HepG2 (cell line): ENCODE results near the gene GNAS-AS1. TPM values are rescaled to one million over a fixed set of nuclear protein-coding genes. Genes with fewer than 3 reads are reported as not detected.

Source experiments
- BATF2 ChIP-seq: sonication (generic); formaldehyde crosslinking; IDR thresholded peaks from 2 replicates; pipeline ENCODE4 v1.8.0; 2022; ENCODE audit warnings: mild to moderate bottlenecking, missing genetic modification reagents, moderate library complexity
- BCL3 ChIP-seq: sonication (generic); formaldehyde crosslinking; IDR thresholded peaks from 2 replicates; pipeline ENCODE4 v1.5.1; 2020; ENCODE audit warnings: mild to moderate bottlenecking, missing genetic modification reagents, moderate library complexity
- BRCA1 ChIP-seq: sonication (generic); formaldehyde crosslinking; IDR thresholded peaks from 2 replicates; pipeline ENCODE4 v1.4.0; 2020; ENCODE audit warnings: missing genetic modification reagents
- CCDC6 ChIP-seq: sonication (generic); formaldehyde crosslinking; IDR thresholded peaks from 2 replicates; pipeline ENCODE4 v1.8.1; 2022; ENCODE audit warnings: mild to moderate bottlenecking, missing genetic modification reagents, moderate library complexity
- EP300 ChIP-seq, 3 experiments: sonication (generic) in 1 of 3; formaldehyde crosslinking in 1 of 3; IDR thresholded peaks; 2 replicates each; pipeline versions ENCODE4 v1.5.1 to v1.6.1; 2011 to 2020; ENCODE audit warnings: low read depth in 2 of 3, low read length in 2 of 3, borderline replicate concordance in 1 of 3, improper control_type of control experiment in 1 of 3, mild to moderate bottlenecking in 1 of 3, missing genetic modification reagents in 1 of 3, moderate library complexity in 1 of 3
- HDAC2 ChIP-seq: sonication (generic); formaldehyde crosslinking; IDR thresholded peaks from 2 replicates; pipeline ENCODE4 v1.4.0; 2020; ENCODE audit warnings: missing genetic modification reagents
- HIC2 ChIP-seq: sonication (generic); formaldehyde crosslinking; IDR thresholded peaks from 2 replicates; pipeline ENCODE4 v1.9.0; 2022; ENCODE audit warnings: low read depth, missing genetic modification reagents
- KAT7 ChIP-seq: IDR thresholded peaks from 2 replicates; pipeline ENCODE4 v1.6.1; 2018; ENCODE audit warnings: borderline replicate concordance, missing compliant biosample characterization
- MXI1 ChIP-seq: IDR thresholded peaks from 3 replicates; pipeline ENCODE4 v1.6.1; 2012; ENCODE audit warnings: low read depth, low read length, inconsistent platforms, borderline replicate concordance
- PAF1 ChIP-seq: IDR thresholded peaks from 2 replicates; pipeline ENCODE4 v1.6.1; 2016; ENCODE audit warnings: missing genetic modification reagents, missing compliant biosample characterization
- PHB2 ChIP-seq: fragments of 450-650 bp; IDR thresholded peaks from 2 replicates; pipeline ENCODE4 v1.6.1; 2018; ENCODE audit not compliant: partially characterized antibody
- REXO4 ChIP-seq: sonication (generic); formaldehyde crosslinking; IDR thresholded peaks from 2 replicates; pipeline ENCODE4 v1.8.0; 2022; ENCODE audit warnings: missing genetic modification reagents, mild to moderate bottlenecking, borderline replicate concordance
- SKIL ChIP-seq: sonication (generic); formaldehyde crosslinking; IDR thresholded peaks from 2 replicates; pipeline ENCODE4 v1.8.0; 2022; ENCODE audit warnings: missing genetic modification reagents, mild to moderate bottlenecking, moderate library complexity, borderline replicate concordance
- SNRNP70 ChIP-seq: fragments of 200-400 bp; formaldehyde crosslinking; IDR thresholded peaks from 2 replicates; pipeline ENCODE4 v1.6.1; 2017; ENCODE audit warnings: mild to moderate bottlenecking, low read depth, low read length, moderate library complexity
- TGIF2 ChIP-seq: IDR thresholded peaks from 2 replicates; pipeline ENCODE4 v1.6.1; 2016; ENCODE audit warnings: control low read depth, missing compliant biosample characterization
- ZNF136 ChIP-seq: sonication (generic); formaldehyde crosslinking; IDR thresholded peaks from 2 replicates; pipeline ENCODE4 v1.8.1; 2022; ENCODE audit warnings: low read depth, mild to moderate bottlenecking, moderate library complexity, missing genetic modification reagents
- ZNF510 ChIP-seq: sonication (generic); formaldehyde crosslinking; IDR thresholded peaks from 2 replicates; pipeline ENCODE4 v1.4.0; 2020; ENCODE audit warnings: low read depth, mild to moderate bottlenecking, missing genetic modification reagents
- ZNF547 ChIP-seq: sonication (generic); formaldehyde crosslinking; IDR thresholded peaks from 2 replicates; pipeline ENCODE4 v1.5.1; 2020; ENCODE audit warnings: mild to moderate bottlenecking, missing genetic modification reagents
- ZNF562 ChIP-seq: sonication (generic); formaldehyde crosslinking; IDR thresholded peaks from 2 replicates; pipeline ENCODE4 v1.8.0; 2022; ENCODE audit warnings: missing genetic modification reagents, borderline replicate concordance
- ZSCAN29 ChIP-seq: sonication (generic); formaldehyde crosslinking; conservative IDR thresholded peaks from 2 replicates; pipeline ENCODE4 v1.4.0; 2020; ENCODE audit warnings: mild to moderate bottlenecking, missing genetic modification reagents
- ZUFSP ChIP-seq: sonication (generic); formaldehyde crosslinking; IDR thresholded peaks from 2 replicates; pipeline ENCODE4 v1.9.0; 2021; ENCODE audit warnings: missing genetic modification reagents, mild to moderate bottlenecking, borderline replicate concordance
- polyA plus RNA-seq, 8 experiments: library from polyadenylated mRNA; depleted of rRNA in 3 of 8; stranded (reverse) in 7 of 8; unstranded in 1 of 8; fragments of >200 nt; fragmentation: Illumina TruSeq in 4 of 8; extraction: Trizol in 4 of 8; gene quantifications; 2 replicates each; pipeline versions ENCODE4 v1.2.1 to v1.2.3, GENCODE V29; 2011 to 2016; ENCODE audit warnings: low read depth in 4 of 8, missing spikeins in 1 of 8, mixed read lengths in 1 of 8; ENCODE audit not compliant: insufficient read depth in 1 of 8
- total RNA-seq, 5 experiments: library from RNA; depleted of rRNA; stranded (reverse); fragments of >200 nt; fragmentation: Illumina TruSeq; extraction: Trizol; gene quantifications; 2 replicates each; pipeline ENCODE4 v1.2.3, GENCODE V29; 2016; ENCODE audit warnings: low read depth in 1 of 5

GNAS-AS1 gene
- total and polyA plus RNA-seq, 2 of the 13 experiments (the other 11 are each of a cell fraction or from before 2014, with no cell fraction given): not detected

GRCh38 chr20:58890518-58891085 lies 39.9 kb upstream of the GNAS-AS1 start (continued):
- no peak; the same call in 1 of the 2 replicates for TF ChIP-seq BCL3
- TF ChIP-seq HIC2 (CRISPR knock-in tag): peak; percentile 32; the same call in 1 of the 2 replicates
- TF ChIP-seq HDAC2: no peak
- TF ChIP-seq CCDC6: peak; percentile 15; the same call in 1 of the 2 replicates
- TF ChIP-seq KAT7: 0 out of 2 replicates have a peak, but pooled peaks have one; percentile 47
- peak; percentile 52; the same call in 1 of the 2 replicates for TF ChIP-seq ZNF547 (CRISPR knock-in tag)
- peak; percentile 13; the same call in 1 of the 2 replicates for TF ChIP-seq REXO4
- TF ChIP-seq BATF2: no peak
- no peak for TF ChIP-seq TGIF2 (CRISPR knock-in tag)
- TF ChIP-seq ZNF510 (CRISPR knock-in tag): no peak
- TF ChIP-seq ZNF562 (CRISPR knock-in tag): no peak
- no peak for TF ChIP-seq MXI1
- no peak for TF ChIP-seq PHB2
- TF ChIP-seq BRCA1 (CRISPR knock-in tag): no peak
- TF ChIP-seq ZNF136: no peak
- TF ChIP-seq EP300 (IDR thresholded peaks at IDR 0.05; ENCODE audit: low read depth in 2 of 2, low read length in 2 of 2): peak in 1 of 2 experiments; percentile 51; a peak in 1 of 4 replicates
- no peak for TF ChIP-seq EP300 (CRISPR knock-in tag; IDR thresholded peaks at IDR 0.05; ENCODE audit: borderline replicate concordance)
- TF ChIP-seq SKIL (CRISPR knock-in tag): 0 out of 2 replicates have a peak, but pooled peaks have one; percentile 18
- TF ChIP-seq SNRNP70: no peak
- TF ChIP-seq ZUFSP: no peak
- TF ChIP-seq PAF1 (CRISPR knock-in tag): no peak
- 0 out of 2 replicates have a peak, but pooled peaks have one; percentile 46 for TF ChIP-seq ZSCAN29 (CRISPR knock-in tag)
